HEK293 (cell line): ENCODE results near the gene LYST.

Experiments used
- CTCF ChIP-seq: fragments of 450-650 bp; formaldehyde crosslinking; IDR thresholded peaks from 2 replicates; pipeline ENCODE4 v1.5.1; 2016; ENCODE audit warnings: missing biosample characterization, missing genetic modification characterization
- HOXC10 ChIP-seq: sonication (generic); formaldehyde crosslinking; IDR thresholded peaks from 2 replicates; pipeline ENCODE4 v1.8.1; 2023; ENCODE audit warnings: mild to moderate bottlenecking, missing genetic modification reagents
- KLF10 ChIP-seq: fragments of 450-650 bp; IDR thresholded peaks from 2 replicates; pipeline ENCODE4 v1.5.1; 2018; ENCODE audit warnings: missing biosample characterization, mild to moderate bottlenecking, missing genetic modification characterization
- KLF8 ChIP-seq: fragments of 450-650 bp; formaldehyde crosslinking; IDR thresholded peaks from 2 replicates; pipeline ENCODE4 v1.5.1; 2016; ENCODE audit warnings: missing biosample characterization, missing genetic modification characterization
- SCRT2 ChIP-seq: fragments of 450-650 bp; formaldehyde crosslinking; IDR thresholded peaks from 2 replicates; pipeline ENCODE4 v1.5.1; 2016; ENCODE audit warnings: missing biosample characterization, missing genetic modification characterization
- WT1 ChIP-seq: fragments of 450-650 bp; formaldehyde crosslinking; IDR thresholded peaks from 2 replicates; pipeline ENCODE4 v1.5.1; 2016; ENCODE audit warnings: missing biosample characterization, missing genetic modification characterization
- ZFHX2 ChIP-seq: fragments of 450-650 bp; formaldehyde crosslinking; conservative IDR thresholded peaks from 2 replicates; pipeline ENCODE4 v1.5.1; 2016; ENCODE audit warnings: missing biosample characterization, missing genetic modification characterization
- ZNF112 ChIP-seq: fragments of 450-650 bp; formaldehyde crosslinking; IDR thresholded peaks from 2 replicates; pipeline ENCODE4 v1.5.0; 2017; ENCODE audit warnings: missing biosample characterization, missing genetic modification characterization
- ZNF157 ChIP-seq: fragments of 450-650 bp; formaldehyde crosslinking; IDR thresholded peaks from 2 replicates; pipeline ENCODE4 v1.5.1; 2016; ENCODE audit warnings: missing biosample characterization, missing genetic modification characterization
- ZNF266 ChIP-seq: fragments of 450-650 bp; formaldehyde crosslinking; IDR thresholded peaks from 2 replicates; pipeline ENCODE4 v1.5.1; 2016; ENCODE audit warnings: missing biosample characterization, missing genetic modification characterization, low read depth
- ZNF274 ChIP-seq, 2 experiments: fragments of 200-500 bp in 1 of 2; fragments of 450-650 bp in 1 of 2; sonication (Bioruptor generic) in 1 of 2; formaldehyde crosslinking in 1 of 2; IDR thresholded peaks; 2 replicates each; pipeline versions ENCODE4 v1.5.1 to v1.6.1; 2014 to 2016; ENCODE audit warnings: borderline replicate concordance in 1 of 2, inconsistent platforms in 1 of 2, low read length in 1 of 2, missing biosample characterization in 1 of 2, missing genetic modification characterization in 1 of 2
- ZNF280D ChIP-seq: fragments of 450-650 bp; formaldehyde crosslinking; IDR thresholded peaks from 2 replicates; pipeline ENCODE4 v1.5.1; 2016; ENCODE audit warnings: missing biosample characterization, missing genetic modification characterization
- ZNF311 ChIP-seq: fragments of 450-650 bp; formaldehyde crosslinking; IDR thresholded peaks from 2 replicates; pipeline ENCODE4 v1.5.1; 2017; ENCODE audit warnings: missing biosample characterization, missing genetic modification characterization, borderline replicate concordance
- ZNF449 ChIP-seq: fragments of 450-650 bp; formaldehyde crosslinking; IDR thresholded peaks from 2 replicates; pipeline ENCODE4 v1.5.1; 2017; ENCODE audit warnings: missing biosample characterization, mild to moderate bottlenecking, missing genetic modification characterization, moderate library complexity
- ZNF473 ChIP-seq: fragments of 450-650 bp; formaldehyde crosslinking; IDR thresholded peaks from 2 replicates; pipeline ENCODE4 v1.5.1; 2017; ENCODE audit warnings: missing biosample characterization, missing genetic modification characterization
- ZNF501 ChIP-seq: fragments of 450-650 bp; formaldehyde crosslinking; IDR thresholded peaks from 2 replicates; pipeline ENCODE4 v1.5.1; 2016; ENCODE audit warnings: missing biosample characterization, missing genetic modification characterization
- ZNF629 ChIP-seq: fragments of 450-650 bp; formaldehyde crosslinking; IDR thresholded peaks from 2 replicates; pipeline ENCODE4 v1.5.1; 2017; ENCODE audit warnings: missing biosample characterization, missing genetic modification characterization
- ZNF660 ChIP-seq: fragments of 450-650 bp; IDR thresholded peaks from 2 replicates; pipeline ENCODE4 v1.5.1; 2018; ENCODE audit warnings: missing biosample characterization, mild to moderate bottlenecking, missing genetic modification characterization
- ZNF747 ChIP-seq: fragments of 450-650 bp; formaldehyde crosslinking; IDR thresholded peaks from 2 replicates; pipeline ENCODE4 v1.5.1; 2016; ENCODE audit warnings: missing biosample characterization, missing genetic modification characterization
- ZNF843 ChIP-seq: fragments of 450-650 bp; formaldehyde crosslinking; IDR thresholded peaks from 2 replicates; pipeline ENCODE4 v1.5.1; 2016; ENCODE audit warnings: missing biosample characterization, missing genetic modification characterization
- ZXDB ChIP-seq: fragments of 450-650 bp; formaldehyde crosslinking; IDR thresholded peaks from 2 replicates; pipeline ENCODE4 v1.5.1; 2016; ENCODE audit warnings: missing biosample characterization, missing genetic modification characterization
- TF ChIP-seq, protein P1 (sequence below): fragments of 450-650 bp; formaldehyde crosslinking; IDR thresholded peaks from 2 replicates; pipeline ENCODE4 v1.5.1; 2016; ENCODE audit warnings: missing biosample characterization, missing genetic modification characterization
- TF ChIP-seq, protein P2 (sequence below): fragments of 450-650 bp; formaldehyde crosslinking; IDR thresholded peaks from 2 replicates; pipeline ENCODE4 v1.5.1; 2016; ENCODE audit warnings: missing biosample characterization, missing genetic modification characterization
- TF ChIP-seq, protein P3 (sequence below): fragments of 450-650 bp; formaldehyde crosslinking; IDR thresholded peaks from 2 replicates; pipeline ENCODE4 v1.5.1; 2016; ENCODE audit warnings: missing biosample characterization, missing genetic modification characterization, borderline replicate concordance

LYST gene

GRCh38 chr1:235649368-235650163, 217.1 kb downstream of the LYST start, which contains the start of gene GNG4 (continued):
- TF ChIP-seq ZNF311 (tag by site-specific recombination) (no peak), ZNF473 (tag by site-specific recombination) (no peak), HOXC10 (CRISPR knock-in tag) (0 out of 2 replicates have a peak, but pooled peaks have one; percentile 69), CTCF (tag by site-specific recombination) (no peak), ZXDB (peak; percentile 36; the same call in 1 of the 2 replicates), ZFHX2 (peak; percentile 87), ZNF501 (tag by site-specific recombination) (no peak), ZNF449 (tag by site-specific recombination) (peak; percentile 86; the same call in 1 of the 2 replicates), ZNF660 (tag by site-specific recombination) (no peak; the same call in 1 of the 2 replicates), ZNF112 (tag by site-specific recombination) (no peak), ZNF157 (tag by site-specific recombination) (no peak), ZNF280D (tag by site-specific recombination) (no peak), KLF10 (tag by site-specific recombination) (peak; percentile 91), ZNF747 (tag by site-specific recombination) (no peak), ZNF274 (IDR thresholded peaks at IDR 0.05; ENCODE audit: low read length) (no peak), ZNF274 (tag by site-specific recombination; IDR thresholded peaks at IDR 0.05; ENCODE audit: borderline replicate concordance) (no peak), WT1 (tag by site-specific recombination) (peak; percentile 18; the same call in 1 of the 2 replicates), ZNF629 (tag by site-specific recombination) (peak; percentile 78), ZNF266 (tag by site-specific recombination) (no peak), KLF8 (tag by site-specific recombination) (peak; percentile 82), ZNF843 (tag by site-specific recombination) (no peak), SCRT2 (tag by site-specific recombination) (peak; percentile 75)
- TF ChIP-seq, protein P1, sequence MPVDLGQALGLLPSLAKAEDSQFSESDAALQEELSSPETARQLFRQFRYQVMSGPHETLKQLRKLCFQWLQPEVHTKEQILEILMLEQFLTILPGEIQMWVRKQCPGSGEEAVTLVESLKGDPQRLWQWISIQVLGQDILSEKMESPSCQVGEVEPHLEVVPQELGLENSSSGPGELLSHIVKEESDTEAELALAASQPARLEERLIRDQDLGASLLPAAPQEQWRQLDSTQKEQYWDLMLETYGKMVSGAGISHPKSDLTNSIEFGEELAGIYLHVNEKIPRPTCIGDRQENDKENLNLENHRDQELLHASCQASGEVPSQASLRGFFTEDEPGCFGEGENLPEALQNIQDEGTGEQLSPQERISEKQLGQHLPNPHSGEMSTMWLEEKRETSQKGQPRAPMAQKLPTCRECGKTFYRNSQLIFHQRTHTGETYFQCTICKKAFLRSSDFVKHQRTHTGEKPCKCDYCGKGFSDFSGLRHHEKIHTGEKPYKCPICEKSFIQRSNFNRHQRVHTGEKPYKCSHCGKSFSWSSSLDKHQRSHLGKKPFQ (tag by site-specific recombination) = no peak
- TF ChIP-seq, protein P2, sequence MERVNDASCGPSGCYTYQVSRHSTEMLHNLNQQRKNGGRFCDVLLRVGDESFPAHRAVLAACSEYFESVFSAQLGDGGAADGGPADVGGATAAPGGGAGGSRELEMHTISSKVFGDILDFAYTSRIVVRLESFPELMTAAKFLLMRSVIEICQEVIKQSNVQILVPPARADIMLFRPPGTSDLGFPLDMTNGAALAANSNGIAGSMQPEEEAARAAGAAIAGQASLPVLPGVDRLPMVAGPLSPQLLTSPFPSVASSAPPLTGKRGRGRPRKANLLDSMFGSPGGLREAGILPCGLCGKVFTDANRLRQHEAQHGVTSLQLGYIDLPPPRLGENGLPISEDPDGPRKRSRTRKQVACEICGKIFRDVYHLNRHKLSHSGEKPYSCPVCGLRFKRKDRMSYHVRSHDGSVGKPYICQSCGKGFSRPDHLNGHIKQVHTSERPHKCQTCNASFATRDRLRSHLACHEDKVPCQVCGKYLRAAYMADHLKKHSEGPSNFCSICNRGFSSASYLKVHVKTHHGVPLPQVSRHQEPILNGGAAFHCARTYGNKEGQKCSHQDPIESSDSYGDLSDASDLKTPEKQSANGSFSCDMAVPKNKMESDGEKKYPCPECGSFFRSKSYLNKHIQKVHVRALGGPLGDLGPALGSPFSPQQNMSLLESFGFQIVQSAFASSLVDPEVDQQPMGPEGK (tag by site-specific recombination) = peak; percentile 3
- TF ChIP-seq, protein P3, sequence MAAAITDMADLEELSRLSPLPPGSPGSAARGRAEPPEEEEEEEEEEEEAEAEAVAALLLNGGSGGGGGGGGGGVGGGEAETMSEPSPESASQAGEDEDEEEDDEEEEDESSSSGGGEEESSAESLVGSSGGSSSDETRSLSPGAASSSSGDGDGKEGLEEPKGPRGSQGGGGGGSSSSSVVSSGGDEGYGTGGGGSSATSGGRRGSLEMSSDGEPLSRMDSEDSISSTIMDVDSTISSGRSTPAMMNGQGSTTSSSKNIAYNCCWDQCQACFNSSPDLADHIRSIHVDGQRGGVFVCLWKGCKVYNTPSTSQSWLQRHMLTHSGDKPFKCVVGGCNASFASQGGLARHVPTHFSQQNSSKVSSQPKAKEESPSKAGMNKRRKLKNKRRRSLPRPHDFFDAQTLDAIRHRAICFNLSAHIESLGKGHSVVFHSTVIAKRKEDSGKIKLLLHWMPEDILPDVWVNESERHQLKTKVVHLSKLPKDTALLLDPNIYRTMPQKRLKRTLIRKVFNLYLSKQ = no peak
